HL-60 (cell line): ENCODE measurements around the gene LPCAT2.

Experiments used
- DNase-seq, 2 experiments: peaks; one replicate each; pipeline ENCODE4 v3.0.0-alpha.2; 2010 to 2020; ENCODE audit warnings: low read depth in 1 of 2, low spot score in 1 of 2
- H3K27ac ChIP-seq: fragments of 250-450 bp; sonication (Bioruptor Pico); replicated peaks from 2 replicates; pipeline ENCODE4 v1.5.1; 2020; ENCODE audit warnings: mild to moderate bottlenecking, moderate library complexity
- H3K27me3 ChIP-seq: fragments of 250-450 bp; sonication (Bioruptor Pico); 2 replicates; pipeline ENCODE4 v1.5.1; 2021; ENCODE audit warnings: mild to moderate bottlenecking, moderate library complexity; ENCODE audit not compliant: insufficient read depth, poor library complexity, severe bottlenecking
- H3K4me3 ChIP-seq: replicated peaks from 2 replicates; pipeline ENCODE4 v1.5.1; 2011; ENCODE audit warnings: mild to moderate bottlenecking, control low read depth, low read length; ENCODE audit not compliant: insufficient read depth
- GABPA ChIP-seq: IDR thresholded peaks from 2 replicates; pipeline ENCODE4 v1.6.1; 2012; ENCODE audit warnings: low read depth
- POLR2AphosphoS5 ChIP-seq: IDR thresholded peaks from 2 replicates; pipeline ENCODE4 v1.6.1; 2012; ENCODE audit warnings: low read depth
- REST ChIP-seq: IDR thresholded peaks from 2 replicates; pipeline ENCODE4 v1.6.1; 2012; ENCODE audit warnings: low read depth; ENCODE audit not compliant: insufficient replicate concordance
- SPI1 ChIP-seq: IDR thresholded peaks from 2 replicates; pipeline ENCODE4 v1.6.1; 2012; ENCODE audit warnings: low read depth, mild to moderate bottlenecking, borderline replicate concordance
- TF ChIP-seq, protein P1 (sequence below): IDR thresholded peaks from one replicate; pipeline ENCODE4 v1.5.1; 2011; ENCODE audit warnings: low read length, control low read depth, inconsistent platforms; ENCODE audit not compliant: insufficient read depth

Gene LPCAT2

DNA sequence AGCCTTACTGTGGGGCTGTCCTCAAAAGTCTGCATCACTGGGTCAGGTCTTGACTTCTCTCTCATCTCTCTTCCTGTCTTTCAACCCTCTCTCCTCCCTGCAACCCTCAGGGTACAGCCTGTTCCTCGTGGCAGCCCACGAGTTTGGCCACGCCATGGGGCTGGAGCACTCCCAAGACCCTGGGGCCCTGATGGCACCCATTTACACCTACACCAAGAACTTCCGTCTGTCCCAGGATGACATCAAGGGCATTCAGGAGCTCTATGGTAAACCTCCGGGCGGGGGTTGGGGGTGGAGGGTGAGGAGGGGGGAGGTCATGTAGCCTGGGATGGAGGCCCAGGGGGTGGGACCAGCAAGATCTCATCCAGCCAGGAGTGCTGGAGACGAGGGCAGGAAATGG, 17.2 kb upstream of the LPCAT2 start:
- no peak for DNase-seq
- Histone ChIP-seq H3K4me3 (no peak overlapping the region), H3K27ac (no peak overlapping the region), H3K27me3 (no peaks in the 10 kb centered on the region)
- TF ChIP-seq POLR2AphosphoS5 (no peak), REST (no peak), GABPA (no peak)

- Histone ChIP-seq H3K4me3 (no peak overlapping the region), H3K27me3 (no peaks in the 10 kb centered on the region), H3K27ac (no peak overlapping the region)
- no peak for DNase-seq
- TF ChIP-seq SPI1 (no peak), REST (no peak), GABPA (no peak), POLR2AphosphoS5 (no peak)
- TF ChIP-seq, protein P1, sequence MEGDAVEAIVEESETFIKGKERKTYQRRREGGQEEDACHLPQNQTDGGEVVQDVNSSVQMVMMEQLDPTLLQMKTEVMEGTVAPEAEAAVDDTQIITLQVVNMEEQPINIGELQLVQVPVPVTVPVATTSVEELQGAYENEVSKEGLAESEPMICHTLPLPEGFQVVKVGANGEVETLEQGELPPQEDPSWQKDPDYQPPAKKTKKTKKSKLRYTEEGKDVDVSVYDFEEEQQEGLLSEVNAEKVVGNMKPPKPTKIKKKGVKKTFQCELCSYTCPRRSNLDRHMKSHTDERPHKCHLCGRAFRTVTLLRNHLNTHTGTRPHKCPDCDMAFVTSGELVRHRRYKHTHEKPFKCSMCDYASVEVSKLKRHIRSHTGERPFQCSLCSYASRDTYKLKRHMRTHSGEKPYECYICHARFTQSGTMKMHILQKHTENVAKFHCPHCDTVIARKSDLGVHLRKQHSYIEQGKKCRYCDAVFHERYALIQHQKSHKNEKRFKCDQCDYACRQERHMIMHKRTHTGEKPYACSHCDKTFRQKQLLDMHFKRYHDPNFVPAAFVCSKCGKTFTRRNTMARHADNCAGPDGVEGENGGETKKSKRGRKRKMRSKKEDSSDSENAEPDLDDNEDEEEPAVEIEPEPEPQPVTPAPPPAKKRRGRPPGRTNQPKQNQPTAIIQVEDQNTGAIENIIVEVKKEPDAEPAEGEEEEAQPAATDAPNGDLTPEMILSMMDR: no peak
Observed at GRCh38 chr16:55492756-55493380, 16.0 kb upstream of the LPCAT2 start.

- no peaks in the 10 kb centered on the region for H3K27me3 ChIP-seq
- peak in 1 of 2 experiments; percentile 77 for DNase-seq
- TF ChIP-seq GABPA: no peak
- TF ChIP-seq SPI1: no peak
- no peak for TF ChIP-seq REST
- TF ChIP-seq, protein P1: no peak
- TF ChIP-seq POLR2AphosphoS5: no peak
- H3K4me3 ChIP-seq: no peak overlapping the region
- no peak overlapping the region for H3K27ac ChIP-seq
Observed at GRCh38 chr16:55494994-55495421, 13.9 kb upstream of the LPCAT2 start.
